HepG2 (cell line): ENCODE results near the gene PPP3R1. TPM values are rescaled to one million over a fixed set of nuclear protein-coding genes. Genes with fewer than 3 reads are reported as not detected.

ENCODE experiments used
- HDAC1 ChIP-seq: sonication (generic); formaldehyde crosslinking; IDR thresholded peaks from 2 replicates; pipeline ENCODE4 v1.5.1; 2020; ENCODE audit warnings: mild to moderate bottlenecking, missing genetic modification reagents
- MTF1 ChIP-seq: sonication (generic); formaldehyde crosslinking; IDR thresholded peaks from 2 replicates; pipeline ENCODE4 v1.5.0; 2020; ENCODE audit warnings: missing genetic modification reagents
- NFATC3 ChIP-seq: sonication (generic); formaldehyde crosslinking; IDR thresholded peaks from 2 replicates; pipeline ENCODE4 v1.5.1; 2020; ENCODE audit warnings: mild to moderate bottlenecking, missing genetic modification reagents
- PAWR ChIP-seq: sonication (generic); formaldehyde crosslinking; IDR thresholded peaks from 2 replicates; pipeline ENCODE4 v1.4.0; 2020; ENCODE audit warnings: missing genetic modification reagents, mild to moderate bottlenecking, borderline replicate concordance
- SALL1 ChIP-seq: sonication (generic); formaldehyde crosslinking; IDR thresholded peaks from 2 replicates; pipeline ENCODE4 v1.8.0; 2022; ENCODE audit warnings: mild to moderate bottlenecking, missing genetic modification reagents
- XBP1 ChIP-seq: sonication (generic); formaldehyde crosslinking; IDR thresholded peaks from 2 replicates; pipeline ENCODE4 v1.5.0; 2020; ENCODE audit warnings: missing genetic modification reagents
- ZNF33A ChIP-seq: sonication (generic); formaldehyde crosslinking; IDR thresholded peaks from 2 replicates; pipeline ENCODE4 v1.5.1; 2020; ENCODE audit warnings: missing genetic modification reagents, mild to moderate bottlenecking, moderate library complexity, borderline replicate concordance
- ZNF468 ChIP-seq: sonication (generic); formaldehyde crosslinking; IDR thresholded peaks from 2 replicates; pipeline ENCODE4 v1.8.0; 2022; ENCODE audit warnings: mild to moderate bottlenecking, moderate library complexity, missing genetic modification reagents
- ZSCAN30 ChIP-seq: sonication (generic); formaldehyde crosslinking; IDR thresholded peaks from 2 replicates; pipeline ENCODE4 v1.5.0; 2020; ENCODE audit warnings: mild to moderate bottlenecking, missing genetic modification reagents
- polyA plus RNA-seq, 8 experiments: library from polyadenylated mRNA; depleted of rRNA in 3 of 8; stranded (reverse) in 7 of 8; unstranded in 1 of 8; fragments of >200 nt; fragmentation: Illumina TruSeq in 4 of 8; extraction: Trizol in 4 of 8; gene quantifications; 2 replicates each; pipeline versions ENCODE4 v1.2.1 to v1.2.3, GENCODE V29; 2011 to 2016; ENCODE audit warnings: low read depth in 4 of 8, missing spikeins in 1 of 8, mixed read lengths in 1 of 8; ENCODE audit not compliant: insufficient read depth in 1 of 8
- total RNA-seq, 5 experiments: library from RNA; depleted of rRNA; stranded (reverse); fragments of >200 nt; fragmentation: Illumina TruSeq; extraction: Trizol; gene quantifications; 2 replicates each; pipeline ENCODE4 v1.2.3, GENCODE V29; 2016; ENCODE audit warnings: low read depth in 1 of 5
- TF ChIP-seq, protein P1 (sequence below): sonication (generic); formaldehyde crosslinking; IDR thresholded peaks from 2 replicates; pipeline ENCODE4 v1.8.0; 2022; ENCODE audit warnings: mild to moderate bottlenecking, missing genetic modification reagents; ENCODE audit not compliant: insufficient replicate concordance
- TF ChIP-seq, protein P2 (sequence below): sonication (generic); formaldehyde crosslinking; IDR thresholded peaks from 2 replicates; pipeline ENCODE4 v1.5.0; 2020; ENCODE audit warnings: mild to moderate bottlenecking, missing genetic modification reagents, borderline replicate concordance
- TF ChIP-seq, protein P3 (sequence below): sonication (generic); formaldehyde crosslinking; IDR thresholded peaks from 2 replicates; pipeline ENCODE4 v1.4.0; 2020; ENCODE audit warnings: missing genetic modification reagents, borderline replicate concordance
- TF ChIP-seq, protein P4 (sequence below): sonication (generic); formaldehyde crosslinking; IDR thresholded peaks from 2 replicates; pipeline ENCODE4 v1.4.0; 2020; ENCODE audit warnings: missing genetic modification reagents
- TF ChIP-seq, protein P5 (sequence below): IDR thresholded peaks from 2 replicates; pipeline ENCODE4 v1.6.1; 2016; ENCODE audit warnings: low read depth
- TF ChIP-seq, protein P6 (sequence below): sonication (generic); formaldehyde crosslinking; IDR thresholded peaks from 2 replicates; pipeline ENCODE4 v1.5.0; 2020; ENCODE audit warnings: mild to moderate bottlenecking, missing genetic modification reagents

The PPP3R1 gene
- total and polyA plus RNA-seq, 2 of the 13 experiments (the other 11 are each of a cell fraction or from before 2014, with no cell fraction given) = 11.6 to 25.7 TPM

DNA sequence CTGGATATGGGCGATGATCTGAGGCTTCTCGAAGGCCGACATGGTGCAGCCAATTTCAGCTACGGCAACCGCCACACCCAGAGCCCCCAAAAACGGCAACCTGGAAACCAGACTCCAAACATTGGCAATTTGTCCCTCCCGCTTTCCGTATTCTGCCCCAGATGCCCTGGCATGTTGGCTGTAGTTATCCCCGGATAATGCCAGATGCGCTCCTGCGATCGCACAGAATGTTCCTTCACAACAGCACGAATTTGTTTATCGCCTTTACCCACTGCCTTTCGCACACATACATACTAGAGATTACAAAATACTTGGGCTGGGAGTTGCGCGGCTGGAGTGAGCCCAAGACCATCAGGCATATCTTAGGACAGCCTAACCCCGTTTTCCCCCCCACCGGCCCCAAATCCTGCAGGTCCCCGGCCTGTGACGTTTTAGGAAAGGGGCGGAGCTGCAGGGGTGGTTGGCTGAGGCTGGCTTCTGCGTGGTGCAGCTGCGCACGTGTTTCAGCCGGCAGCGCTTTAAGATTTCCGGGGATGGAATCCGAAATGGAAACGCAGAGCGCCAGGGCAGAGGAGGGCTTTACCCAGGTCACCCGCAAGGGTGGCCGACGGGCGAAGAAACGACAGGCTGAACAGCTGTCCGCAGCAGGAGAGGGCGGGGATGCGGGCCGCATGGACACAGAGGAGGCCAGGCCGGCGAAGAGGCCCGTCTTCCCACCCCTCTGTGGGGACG is 94.8 kb downstream of the PPP3R1 start, which contains the start of gene PNO1 (continued):
- no peak for TF ChIP-seq PAWR (CRISPR knock-in tag)
- TF ChIP-seq, protein P1, sequence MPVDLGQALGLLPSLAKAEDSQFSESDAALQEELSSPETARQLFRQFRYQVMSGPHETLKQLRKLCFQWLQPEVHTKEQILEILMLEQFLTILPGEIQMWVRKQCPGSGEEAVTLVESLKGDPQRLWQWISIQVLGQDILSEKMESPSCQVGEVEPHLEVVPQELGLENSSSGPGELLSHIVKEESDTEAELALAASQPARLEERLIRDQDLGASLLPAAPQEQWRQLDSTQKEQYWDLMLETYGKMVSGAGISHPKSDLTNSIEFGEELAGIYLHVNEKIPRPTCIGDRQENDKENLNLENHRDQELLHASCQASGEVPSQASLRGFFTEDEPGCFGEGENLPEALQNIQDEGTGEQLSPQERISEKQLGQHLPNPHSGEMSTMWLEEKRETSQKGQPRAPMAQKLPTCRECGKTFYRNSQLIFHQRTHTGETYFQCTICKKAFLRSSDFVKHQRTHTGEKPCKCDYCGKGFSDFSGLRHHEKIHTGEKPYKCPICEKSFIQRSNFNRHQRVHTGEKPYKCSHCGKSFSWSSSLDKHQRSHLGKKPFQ (CRISPR knock-in tag) = peak; percentile 42
- TF ChIP-seq, protein P2, sequence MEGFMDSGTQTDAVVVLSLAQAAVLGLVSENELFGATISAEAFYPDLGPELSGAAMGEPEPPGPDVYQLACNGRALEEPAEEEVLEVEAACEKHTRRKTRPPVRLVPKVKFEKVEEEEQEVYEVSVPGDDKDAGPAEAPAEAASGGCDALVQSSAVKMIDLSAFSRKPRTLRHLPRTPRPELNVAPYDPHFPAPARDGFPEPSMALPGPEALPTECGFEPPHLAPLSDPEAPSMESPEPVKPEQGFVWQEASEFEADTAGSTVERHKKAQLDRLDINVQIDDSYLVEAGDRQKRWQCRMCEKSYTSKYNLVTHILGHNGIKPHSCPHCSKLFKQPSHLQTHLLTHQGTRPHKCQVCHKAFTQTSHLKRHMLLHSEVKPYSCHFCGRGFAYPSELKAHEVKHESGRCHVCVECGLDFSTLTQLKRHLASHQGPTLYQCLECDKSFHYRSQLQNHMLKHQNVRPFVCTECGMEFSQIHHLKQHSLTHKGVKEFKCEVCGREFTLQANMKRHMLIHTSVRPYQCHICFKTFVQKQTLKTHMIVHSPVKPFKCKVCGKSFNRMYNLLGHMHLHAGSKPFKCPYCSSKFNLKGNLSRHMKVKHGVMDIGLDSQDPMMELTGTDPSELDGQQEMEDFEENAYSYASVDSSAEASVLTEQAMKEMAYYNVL (CRISPR knock-in tag) = no peak
- TF ChIP-seq, protein P3, sequence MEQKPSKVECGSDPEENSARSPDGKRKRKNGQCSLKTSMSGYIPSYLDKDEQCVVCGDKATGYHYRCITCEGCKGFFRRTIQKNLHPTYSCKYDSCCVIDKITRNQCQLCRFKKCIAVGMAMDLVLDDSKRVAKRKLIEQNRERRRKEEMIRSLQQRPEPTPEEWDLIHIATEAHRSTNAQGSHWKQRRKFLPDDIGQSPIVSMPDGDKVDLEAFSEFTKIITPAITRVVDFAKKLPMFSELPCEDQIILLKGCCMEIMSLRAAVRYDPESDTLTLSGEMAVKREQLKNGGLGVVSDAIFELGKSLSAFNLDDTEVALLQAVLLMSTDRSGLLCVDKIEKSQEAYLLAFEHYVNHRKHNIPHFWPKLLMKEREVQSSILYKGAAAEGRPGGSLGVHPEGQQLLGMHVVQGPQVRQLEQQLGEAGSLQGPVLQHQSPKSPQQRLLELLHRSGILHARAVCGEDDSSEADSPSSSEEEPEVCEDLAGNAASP (CRISPR knock-in tag) = no peak; the same call in 1 of the 2 replicates
- TF ChIP-seq XBP1 (CRISPR knock-in tag) = no peak
- no peak for TF ChIP-seq ZSCAN30 (CRISPR knock-in tag)
- peak; percentile 56; the same call in 1 of the 2 replicates for TF ChIP-seq ZNF33A (CRISPR knock-in tag)
- TF ChIP-seq, protein P4, sequence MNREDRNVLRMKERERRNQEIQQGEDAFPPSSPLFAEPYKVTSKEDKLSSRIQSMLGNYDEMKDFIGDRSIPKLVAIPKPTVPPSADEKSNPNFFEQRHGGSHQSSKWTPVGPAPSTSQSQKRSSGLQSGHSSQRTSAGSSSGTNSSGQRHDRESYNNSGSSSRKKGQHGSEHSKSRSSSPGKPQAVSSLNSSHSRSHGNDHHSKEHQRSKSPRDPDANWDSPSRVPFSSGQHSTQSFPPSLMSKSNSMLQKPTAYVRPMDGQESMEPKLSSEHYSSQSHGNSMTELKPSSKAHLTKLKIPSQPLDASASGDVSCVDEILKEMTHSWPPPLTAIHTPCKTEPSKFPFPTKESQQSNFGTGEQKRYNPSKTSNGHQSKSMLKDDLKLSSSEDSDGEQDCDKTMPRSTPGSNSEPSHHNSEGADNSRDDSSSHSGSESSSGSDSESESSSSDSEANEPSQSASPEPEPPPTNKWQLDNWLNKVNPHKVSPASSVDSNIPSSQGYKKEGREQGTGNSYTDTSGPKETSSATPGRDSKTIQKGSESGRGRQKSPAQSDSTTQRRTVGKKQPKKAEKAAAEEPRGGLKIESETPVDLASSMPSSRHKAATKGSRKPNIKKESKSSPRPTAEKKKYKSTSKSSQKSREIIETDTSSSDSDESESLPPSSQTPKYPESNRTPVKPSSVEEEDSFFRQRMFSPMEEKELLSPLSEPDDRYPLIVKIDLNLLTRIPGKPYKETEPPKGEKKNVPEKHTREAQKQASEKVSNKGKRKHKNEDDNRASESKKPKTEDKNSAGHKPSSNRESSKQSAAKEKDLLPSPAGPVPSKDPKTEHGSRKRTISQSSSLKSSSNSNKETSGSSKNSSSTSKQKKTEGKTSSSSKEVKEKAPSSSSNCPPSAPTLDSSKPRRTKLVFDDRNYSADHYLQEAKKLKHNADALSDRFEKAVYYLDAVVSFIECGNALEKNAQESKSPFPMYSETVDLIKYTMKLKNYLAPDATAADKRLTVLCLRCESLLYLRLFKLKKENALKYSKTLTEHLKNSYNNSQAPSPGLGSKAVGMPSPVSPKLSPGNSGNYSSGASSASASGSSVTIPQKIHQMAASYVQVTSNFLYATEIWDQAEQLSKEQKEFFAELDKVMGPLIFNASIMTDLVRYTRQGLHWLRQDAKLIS (CRISPR knock-in tag) = no peak
- TF ChIP-seq, protein P5, sequence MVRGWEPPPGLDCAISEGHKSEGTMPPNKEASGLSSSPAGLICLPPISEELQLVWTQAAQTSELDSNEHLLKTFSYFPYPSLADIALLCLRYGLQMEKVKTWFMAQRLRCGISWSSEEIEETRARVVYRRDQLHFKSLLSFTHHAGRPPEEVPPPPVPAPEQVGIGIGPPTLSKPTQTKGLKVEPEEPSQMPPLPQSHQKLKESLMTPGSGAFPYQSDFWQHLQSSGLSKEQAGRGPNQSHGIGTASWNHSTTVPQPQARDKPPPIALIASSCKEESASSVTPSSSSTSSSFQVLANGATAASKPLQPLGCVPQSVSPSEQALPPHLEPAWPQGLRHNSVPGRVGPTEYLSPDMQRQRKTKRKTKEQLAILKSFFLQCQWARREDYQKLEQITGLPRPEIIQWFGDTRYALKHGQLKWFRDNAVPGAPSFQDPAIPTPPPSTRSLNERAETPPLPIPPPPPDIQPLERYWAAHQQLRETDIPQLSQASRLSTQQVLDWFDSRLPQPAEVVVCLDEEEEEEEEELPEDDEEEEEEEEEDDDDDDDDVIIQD (CRISPR knock-in tag) = peak; percentile 37; the same call in 1 of the 2 replicates
- TF ChIP-seq MTF1 = no peak
- 0 out of 2 replicates have a peak, but pooled peaks have one; percentile 19 for TF ChIP-seq NFATC3 (CRISPR knock-in tag)
- TF ChIP-seq ZNF468 (CRISPR knock-in tag) = no peak
- TF ChIP-seq, protein P6, sequence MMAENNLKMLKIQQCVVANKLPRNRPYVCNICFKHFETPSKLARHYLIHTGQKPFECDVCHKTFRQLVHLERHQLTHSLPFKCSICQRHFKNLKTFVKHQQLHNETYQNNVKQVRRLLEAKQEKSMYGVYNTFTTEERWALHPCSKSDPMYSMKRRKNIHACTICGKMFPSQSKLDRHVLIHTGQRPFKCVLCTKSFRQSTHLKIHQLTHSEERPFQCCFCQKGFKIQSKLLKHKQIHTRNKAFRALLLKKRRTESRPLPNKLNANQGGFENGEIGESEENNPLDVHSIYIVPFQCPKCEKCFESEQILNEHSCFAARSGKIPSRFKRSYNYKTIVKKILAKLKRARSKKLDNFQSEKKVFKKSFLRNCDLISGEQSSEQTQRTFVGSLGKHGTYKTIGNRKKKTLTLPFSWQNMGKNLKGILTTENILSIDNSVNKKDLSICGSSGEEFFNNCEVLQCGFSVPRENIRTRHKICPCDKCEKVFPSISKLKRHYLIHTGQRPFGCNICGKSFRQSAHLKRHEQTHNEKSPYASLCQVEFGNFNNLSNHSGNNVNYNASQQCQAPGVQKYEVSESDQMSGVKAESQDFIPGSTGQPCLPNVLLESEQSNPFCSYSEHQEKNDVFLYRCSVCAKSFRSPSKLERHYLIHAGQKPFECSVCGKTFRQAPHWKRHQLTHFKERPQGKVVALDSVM (CRISPR knock-in tag) = peak; percentile 71
- TF ChIP-seq SALL1 = peak; percentile 63
- TF ChIP-seq HDAC1 (CRISPR knock-in tag) = peak; percentile 94
